GM12874 (cell line): ENCODE measurements around the gene HECTD1.

ENCODE experiments used
- TF ChIP-seq, protein P1 (sequence below): IDR thresholded peaks from 2 replicates; pipeline ENCODE4 v1.5.1; 2011; ENCODE audit warnings: low read depth, mild to moderate bottlenecking, control low read depth, low read length, moderate library complexity; ENCODE audit not compliant: insufficient read depth

The HECTD1 gene

DNA sequence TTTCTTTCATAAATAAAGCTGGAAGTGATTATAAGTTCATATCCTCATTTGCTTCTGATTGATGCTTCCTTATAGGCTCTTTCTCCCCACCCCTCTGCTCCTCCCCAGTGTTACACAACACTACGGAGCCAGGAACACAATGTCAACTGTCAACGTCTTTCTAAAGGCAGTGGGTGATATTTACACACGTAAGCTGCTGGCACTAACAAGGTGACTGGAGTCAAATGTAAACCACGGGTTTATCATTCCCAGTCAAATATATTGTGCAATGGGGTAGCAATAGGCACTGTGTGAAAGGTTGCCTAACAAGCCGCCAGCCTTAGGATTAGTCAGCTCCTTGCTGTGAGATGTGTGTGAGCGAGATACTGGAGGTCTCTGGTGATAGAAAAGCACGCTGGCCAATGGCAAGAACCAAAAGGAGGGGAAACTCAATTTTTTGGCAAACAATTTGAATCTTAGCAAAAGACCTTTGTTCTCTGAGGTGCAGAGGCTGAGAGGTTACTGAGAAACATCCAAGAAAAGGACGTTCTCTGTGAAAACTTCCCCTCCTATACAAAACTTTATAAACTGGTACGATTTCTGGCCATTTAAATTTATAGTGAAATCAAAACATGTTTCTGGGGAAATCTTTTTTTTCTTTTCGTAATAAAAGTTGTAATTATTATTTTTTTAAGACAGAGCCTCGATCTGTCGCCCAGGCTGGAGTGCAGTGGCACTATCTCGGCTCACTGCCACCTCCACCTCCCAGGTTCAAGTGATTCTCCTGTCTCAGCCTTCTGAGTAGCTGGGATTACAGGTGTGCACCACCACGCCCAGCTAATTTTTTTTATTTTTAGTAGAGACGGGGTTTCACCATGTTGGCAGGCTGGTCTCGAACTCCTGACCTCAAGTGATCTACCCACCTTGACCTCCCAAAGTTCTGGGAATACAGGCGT lies 22.3 kb upstream of the HECTD1 start:
- TF ChIP-seq, protein P1, sequence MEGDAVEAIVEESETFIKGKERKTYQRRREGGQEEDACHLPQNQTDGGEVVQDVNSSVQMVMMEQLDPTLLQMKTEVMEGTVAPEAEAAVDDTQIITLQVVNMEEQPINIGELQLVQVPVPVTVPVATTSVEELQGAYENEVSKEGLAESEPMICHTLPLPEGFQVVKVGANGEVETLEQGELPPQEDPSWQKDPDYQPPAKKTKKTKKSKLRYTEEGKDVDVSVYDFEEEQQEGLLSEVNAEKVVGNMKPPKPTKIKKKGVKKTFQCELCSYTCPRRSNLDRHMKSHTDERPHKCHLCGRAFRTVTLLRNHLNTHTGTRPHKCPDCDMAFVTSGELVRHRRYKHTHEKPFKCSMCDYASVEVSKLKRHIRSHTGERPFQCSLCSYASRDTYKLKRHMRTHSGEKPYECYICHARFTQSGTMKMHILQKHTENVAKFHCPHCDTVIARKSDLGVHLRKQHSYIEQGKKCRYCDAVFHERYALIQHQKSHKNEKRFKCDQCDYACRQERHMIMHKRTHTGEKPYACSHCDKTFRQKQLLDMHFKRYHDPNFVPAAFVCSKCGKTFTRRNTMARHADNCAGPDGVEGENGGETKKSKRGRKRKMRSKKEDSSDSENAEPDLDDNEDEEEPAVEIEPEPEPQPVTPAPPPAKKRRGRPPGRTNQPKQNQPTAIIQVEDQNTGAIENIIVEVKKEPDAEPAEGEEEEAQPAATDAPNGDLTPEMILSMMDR = no peak

DNA sequence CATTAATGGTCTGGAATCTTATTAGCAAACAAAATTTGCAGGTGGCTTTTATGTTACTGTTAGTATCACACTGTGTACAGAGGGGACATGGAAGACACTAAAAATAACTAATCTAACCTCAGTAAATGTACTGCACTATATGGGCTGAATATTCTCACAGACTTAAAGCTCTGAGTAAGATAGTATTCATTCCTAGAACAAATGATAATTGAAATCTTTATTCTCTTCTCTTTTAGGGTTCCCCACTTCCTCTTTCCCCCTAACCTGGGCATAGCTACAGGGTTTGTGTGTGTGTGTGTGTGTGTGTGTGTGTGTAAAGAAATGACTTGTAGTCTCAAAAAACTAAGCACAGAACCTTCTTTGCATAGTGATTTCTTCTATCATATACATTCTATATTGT lies 21.4 kb upstream of the HECTD1 start:
- TF ChIP-seq, protein P1 = no peak

GRCh38 chr14:31228533-31228932 lies 20.9 kb upstream of the HECTD1 start:
- TF ChIP-seq, protein P1 = no peak

DNA sequence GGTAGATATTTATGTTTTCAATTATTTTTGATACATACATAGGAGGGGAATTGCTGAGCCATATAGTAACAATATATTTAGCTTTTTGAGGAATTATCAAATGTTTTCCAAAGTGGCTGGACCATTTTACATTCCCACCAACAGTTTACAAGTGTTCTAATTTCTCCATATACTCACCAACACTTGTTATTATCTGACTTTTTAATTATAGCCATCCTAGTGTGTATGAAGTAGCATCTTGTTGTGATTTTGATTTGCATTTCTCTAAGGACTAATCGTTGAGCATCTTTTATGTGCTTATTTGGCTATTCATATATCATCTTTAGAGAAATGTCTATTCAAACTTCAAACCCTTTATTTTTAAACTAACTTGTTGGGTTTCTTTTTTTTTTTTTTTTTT lies 17.2 kb upstream of the HECTD1 start:
- TF ChIP-seq, protein P1 = no peak

DNA sequence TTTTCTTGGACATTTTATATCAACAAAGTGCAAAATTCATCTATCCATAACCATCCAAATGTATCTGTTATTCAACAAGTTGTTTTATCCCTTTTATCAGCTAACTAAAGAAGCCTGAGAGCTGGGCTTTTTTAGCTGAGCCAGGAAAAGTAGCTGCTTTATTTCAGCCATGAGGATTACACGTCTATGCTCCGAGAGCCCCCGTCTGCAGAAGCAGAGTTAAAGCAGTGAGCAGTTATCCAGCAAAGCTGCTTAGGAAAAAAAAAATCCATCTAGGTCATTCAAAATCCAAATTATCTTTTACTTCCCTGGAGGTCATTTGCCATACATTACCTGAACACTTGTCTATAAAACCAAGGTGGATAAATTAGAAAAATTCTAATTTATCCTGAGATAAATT lies 15.7 kb upstream of the HECTD1 start:
- TF ChIP-seq, protein P1 = no peak

DNA sequence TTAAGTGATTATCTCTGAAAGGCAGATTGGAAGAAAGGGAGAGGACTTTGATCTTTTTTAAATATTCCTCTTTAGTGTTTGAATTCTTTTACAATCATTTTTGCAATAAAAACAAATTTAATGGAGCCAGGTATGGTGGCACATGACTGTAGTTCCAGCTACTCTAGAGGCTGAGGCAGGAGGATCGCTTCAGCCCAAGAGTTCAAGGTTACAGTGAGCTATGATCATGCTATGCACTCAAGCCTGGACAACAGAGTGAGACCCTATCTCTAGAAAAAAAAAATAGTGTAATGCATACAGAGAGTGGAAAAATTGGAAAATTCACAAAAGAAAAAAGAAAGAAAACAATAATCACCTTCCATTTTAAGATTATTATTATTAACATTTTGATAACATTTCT lies 15.2 kb upstream of the HECTD1 start:
- TF ChIP-seq, protein P1 = no peak

DNA sequence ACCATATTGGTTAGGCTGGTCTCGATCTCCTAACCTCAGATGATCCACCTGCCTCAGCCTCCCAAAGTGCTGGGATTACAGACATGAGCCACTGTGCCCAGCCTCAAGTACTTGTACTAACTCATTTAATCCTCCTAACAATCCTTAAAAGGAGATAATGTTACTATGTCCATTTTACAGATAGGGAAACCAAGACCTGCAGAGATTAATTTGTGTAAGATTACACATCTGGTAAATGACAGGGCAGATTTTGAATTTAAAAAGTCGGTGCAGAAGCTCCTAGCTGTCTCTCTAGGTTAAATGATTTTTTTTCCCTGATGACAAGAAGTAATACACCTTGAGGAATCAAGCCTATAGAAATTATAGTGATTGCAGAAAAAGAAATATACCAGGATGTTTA lies 13.7 kb upstream of the HECTD1 start:
- TF ChIP-seq, protein P1 = no peak
